Activated CD8-positive, alpha-beta memory T cell treated with anti-CD3 and anti-CD28 coated beads, Interleukin-2, amount 50 U/mL, for 1 hour (primary cell): ENCODE measurements around the gene ABCD2.
"Not testable (repeated sequence)": the region's sequence is repeated elsewhere in the genome, so short reads cannot be mapped to it uniquely, and the experiment has no call there.

Experiments used
- DNase-seq: peaks from one replicate; pipeline ENCODE4 v3.0.0-alpha.2; 2020; ENCODE audit errors: extremely low read depth

Gene ABCD2

DNA sequence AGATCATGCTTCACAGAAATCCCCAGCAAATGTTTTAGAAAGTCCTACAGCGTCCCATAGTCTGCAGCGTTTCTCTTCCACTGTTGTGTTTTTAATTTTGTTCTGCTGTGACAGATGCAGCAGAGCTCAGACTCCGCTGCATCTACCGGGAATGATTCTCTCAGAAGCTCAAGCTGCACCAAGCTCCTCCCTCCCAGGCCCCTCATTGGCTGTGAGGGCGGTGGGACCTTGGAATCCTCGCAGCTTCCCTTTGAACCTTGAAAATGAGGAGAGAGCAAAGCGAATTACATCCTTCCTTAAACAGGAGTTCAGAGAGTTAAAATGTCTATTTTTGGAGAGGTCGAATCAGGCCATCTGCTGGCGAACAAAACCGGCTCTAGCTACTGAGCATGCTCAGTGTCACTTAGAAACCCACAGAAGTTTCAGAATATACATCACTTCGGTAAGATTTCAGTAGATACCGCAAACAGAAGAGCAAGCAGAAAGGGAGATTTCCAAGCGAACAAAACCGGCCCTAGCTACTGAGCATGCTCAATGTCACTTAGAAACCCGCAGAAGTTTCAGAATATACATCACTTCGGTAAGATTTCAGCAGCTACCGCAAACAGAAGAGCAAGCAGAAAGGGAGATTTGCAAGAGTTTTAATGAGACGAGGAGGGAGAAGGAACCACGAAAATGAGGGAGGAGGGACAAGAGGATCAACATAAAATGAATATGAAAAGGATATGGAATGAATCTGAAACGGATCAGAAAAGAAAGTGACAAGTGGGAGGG, at the start of gene ABCD2:
ABCD2 (minus strand) TSS at position 144 of the 774 bp plus-strand sequence. CDS start 188 bp downstream, outside the sequence.
- peak; percentile 33 for DNase-seq

- DNase-seq = no peak
These were observed 40.5 kb upstream of the ABCD2 start for GRCh38 chr12:39660101-39660500.

DNA sequence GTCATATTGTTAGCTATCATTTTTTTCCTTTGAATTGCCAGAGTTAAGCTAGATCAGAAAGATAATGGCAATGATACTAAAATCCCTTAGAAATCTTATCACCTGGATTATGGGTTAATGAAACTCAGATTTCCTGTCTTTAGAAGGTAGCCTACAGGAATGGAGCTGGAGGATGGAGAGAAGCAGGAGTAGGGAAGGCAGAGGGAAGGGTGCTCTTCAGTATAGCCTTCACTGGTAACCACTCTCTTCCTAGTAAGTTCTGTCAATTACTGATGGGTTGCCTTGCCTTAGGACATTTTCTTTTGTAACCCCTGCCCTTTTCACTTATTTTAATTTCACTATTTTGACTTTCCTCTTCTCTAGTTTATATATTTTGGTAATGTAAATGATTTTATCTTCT, 27.8 kb upstream of the ABCD2 start:
- DNase-seq = no peak

DNA sequence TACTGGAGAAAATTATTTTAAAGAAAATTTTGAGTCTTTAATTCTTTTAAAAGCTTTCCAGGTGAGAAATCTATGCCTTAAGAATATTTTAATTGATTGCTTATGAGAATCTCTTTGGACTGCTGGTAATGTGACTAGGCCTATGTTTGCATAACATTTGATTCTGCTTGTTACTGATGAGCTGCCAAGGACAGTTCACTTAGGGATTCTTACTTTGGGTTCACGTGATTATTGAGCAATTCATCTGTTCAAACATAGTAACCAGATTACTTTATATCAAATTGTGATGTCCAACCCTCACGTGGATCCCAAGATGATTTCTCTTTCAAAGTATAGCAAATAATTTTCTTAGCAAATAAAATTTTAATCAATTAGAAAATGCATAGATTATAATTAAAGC, 27.4 kb upstream of the ABCD2 start:
- DNase-seq = no peak

GRCh38 chr12:39643052-39643451, 23.4 kb upstream of the ABCD2 start:
- DNase-seq = no peak

GRCh38 chr12:39638840-39639239, 19.2 kb upstream of the ABCD2 start:
- no peak for DNase-seq

- DNase-seq = no peak
These were observed 18.6 kb upstream of the ABCD2 start for GRCh38 chr12:39638178-39638577.

DNA sequence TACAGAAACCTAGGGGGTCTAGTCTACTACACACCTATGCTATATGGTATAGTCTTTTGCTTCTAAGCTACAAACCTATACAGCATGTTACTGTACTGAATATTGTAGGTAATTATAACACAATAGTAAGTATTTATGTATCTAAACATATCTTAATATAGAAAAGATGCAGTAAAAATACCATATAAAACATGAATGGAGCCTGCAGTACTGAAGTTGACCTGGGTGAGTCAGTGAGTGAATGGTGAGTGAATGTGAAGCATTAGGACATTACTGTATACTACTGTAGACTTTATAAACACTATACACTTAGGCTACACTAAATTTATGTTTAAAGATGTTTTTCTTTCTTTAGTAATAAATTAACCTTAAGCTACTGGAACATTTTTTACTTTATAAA, 13.1 kb upstream of the ABCD2 start:
- DNase-seq = no peak

- DNase-seq = no peak
These were observed 9.2 kb upstream of the ABCD2 start for GRCh38 chr12:39628836-39629235.

DNA sequence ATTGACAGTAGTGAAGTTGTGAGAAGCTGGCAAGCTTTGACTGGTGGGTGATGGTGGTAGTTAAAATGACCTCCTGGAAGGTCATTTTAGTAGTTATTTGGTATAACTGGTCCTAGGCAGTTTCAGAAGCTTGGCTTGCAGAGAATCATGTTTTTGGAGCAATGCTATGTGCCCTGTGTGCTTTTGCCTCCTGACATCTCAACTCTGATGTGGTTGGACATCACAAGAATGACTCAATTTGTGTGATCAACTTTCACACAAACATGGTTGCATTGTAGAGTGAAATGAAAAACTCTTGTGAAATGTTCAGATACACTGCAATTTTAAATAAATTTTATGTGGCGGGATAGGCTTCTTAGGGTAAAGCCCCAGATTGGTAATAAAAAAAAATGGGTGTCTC, 8.3 kb upstream of the ABCD2 start:
- DNase-seq = no peak

- no peak for DNase-seq
These were observed 6.6 kb upstream of the ABCD2 start for GRCh38 chr12:39626033-39626814.

DNA sequence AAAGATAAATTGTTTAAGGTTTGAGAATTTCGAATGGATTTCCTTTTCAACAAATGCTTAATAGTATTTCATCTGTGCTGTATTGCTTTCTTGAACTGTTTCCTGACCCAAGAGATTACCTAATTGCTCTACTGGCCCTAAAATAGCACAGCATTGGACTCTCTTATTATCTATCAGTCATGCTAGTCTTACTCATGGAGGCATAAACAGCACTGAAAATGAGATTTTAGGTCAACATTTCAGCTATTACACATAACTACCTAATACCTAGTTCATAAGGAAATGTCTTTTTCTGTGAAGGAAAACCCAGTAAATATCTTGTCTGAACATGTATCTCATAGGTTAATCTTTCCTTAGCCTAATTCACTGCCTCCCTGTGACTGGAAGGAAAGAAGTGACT, 4.3 kb upstream of the ABCD2 start:
- DNase-seq = no peak

DNA sequence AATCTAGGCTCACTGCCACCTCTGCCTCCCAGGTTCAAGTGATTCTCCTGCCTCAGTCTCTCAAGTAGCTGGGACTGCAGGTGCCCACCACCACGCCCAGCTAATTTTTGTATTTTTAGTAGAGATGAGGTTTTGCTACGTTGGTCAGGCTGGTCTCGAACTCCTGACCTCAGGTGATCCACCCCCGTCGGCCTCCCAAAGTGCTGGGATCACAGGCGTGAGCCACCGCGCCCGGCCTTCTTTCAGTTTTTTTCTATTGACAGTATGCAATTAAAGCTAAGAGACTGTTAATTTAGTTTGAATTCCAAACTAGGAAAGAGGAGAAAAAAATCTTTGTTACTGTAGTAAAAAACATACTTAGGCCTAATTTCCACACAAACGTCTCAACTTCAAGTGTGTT, 3.6 kb upstream of the ABCD2 start:
- not testable (repeated sequence) for DNase-seq

- DNase-seq = no peak
These were observed 2.7 kb upstream of the ABCD2 start for GRCh38 chr12:39622306-39622705.

DNA sequence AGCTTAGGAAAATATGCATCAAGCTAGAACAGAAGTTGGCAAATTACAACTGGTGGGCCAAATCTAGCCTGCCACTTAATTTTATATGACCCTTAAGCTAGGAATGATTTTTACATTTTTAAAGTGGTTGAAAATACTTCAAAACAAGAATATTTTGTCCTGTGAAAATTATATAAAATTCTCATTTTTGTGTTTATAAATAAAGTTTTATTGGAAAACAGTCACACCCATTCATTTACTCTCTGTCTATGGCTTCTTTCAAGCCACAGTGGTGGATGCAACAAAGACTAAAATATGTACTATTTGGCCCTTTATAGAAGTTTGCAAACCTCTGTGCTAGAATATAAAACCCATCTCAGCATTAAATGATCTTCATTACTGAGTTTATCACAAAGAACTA, 2.1 kb upstream of the ABCD2 start:
- DNase-seq = no peak

GRCh38 chr12:39620659-39621658, 1.4 kb upstream of the ABCD2 start:
- no peak for DNase-seq

GRCh38 chr12:39619316-39619659, 315 bp downstream of the ABCD2 start:
- no peak for DNase-seq

- no peak for DNase-seq
These were observed 902 bp downstream of the ABCD2 start for GRCh38 chr12:39618701-39619100.

- DNase-seq = no peak
These were observed 1.7 kb downstream of the ABCD2 start for GRCh38 chr12:39617887-39618286.

GRCh38 chr12:39616666-39617065, 2.9 kb downstream of the ABCD2 start:
- DNase-seq = no peak

GRCh38 chr12:39616251-39616650, 3.4 kb downstream of the ABCD2 start:
- DNase-seq = no peak

DNA sequence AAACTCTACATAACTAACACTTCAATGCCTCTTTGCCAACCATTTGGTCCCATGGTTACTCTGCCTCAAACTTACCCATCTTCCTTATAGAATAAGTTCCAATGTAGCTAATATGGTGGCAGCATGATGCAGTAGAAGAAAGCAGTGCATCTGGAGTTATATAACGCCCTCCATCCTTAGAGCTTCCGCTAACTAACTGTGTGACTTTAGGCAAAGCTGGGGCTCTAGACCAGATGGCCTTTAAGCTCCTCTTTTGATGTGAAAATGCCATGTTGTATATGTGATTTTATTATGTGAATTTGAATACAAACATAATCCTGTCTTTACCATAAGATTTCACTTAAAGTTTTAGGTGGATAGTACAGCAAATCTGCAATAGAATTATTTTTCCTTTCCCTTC, 6.1 kb downstream of the ABCD2 start:
- DNase-seq = no peak
